Endometrium (tissue), 2 donors: ENCODE data around the gene RPS6KA1.
"Not testable (repeated sequence)": the region's sequence is repeated elsewhere in the genome, so short reads cannot be mapped to it uniquely, and the experiment has no call there.

Experiments
- FAIRE-seq: peaks from 2 replicates; lab custom pipeline; 2012; peaks lifted over from hg19 to GRCh38; lab: Jason Lieb, UNC
- donor health status: control.
- donor health status: control.

Gene RPS6KA1

DNA sequence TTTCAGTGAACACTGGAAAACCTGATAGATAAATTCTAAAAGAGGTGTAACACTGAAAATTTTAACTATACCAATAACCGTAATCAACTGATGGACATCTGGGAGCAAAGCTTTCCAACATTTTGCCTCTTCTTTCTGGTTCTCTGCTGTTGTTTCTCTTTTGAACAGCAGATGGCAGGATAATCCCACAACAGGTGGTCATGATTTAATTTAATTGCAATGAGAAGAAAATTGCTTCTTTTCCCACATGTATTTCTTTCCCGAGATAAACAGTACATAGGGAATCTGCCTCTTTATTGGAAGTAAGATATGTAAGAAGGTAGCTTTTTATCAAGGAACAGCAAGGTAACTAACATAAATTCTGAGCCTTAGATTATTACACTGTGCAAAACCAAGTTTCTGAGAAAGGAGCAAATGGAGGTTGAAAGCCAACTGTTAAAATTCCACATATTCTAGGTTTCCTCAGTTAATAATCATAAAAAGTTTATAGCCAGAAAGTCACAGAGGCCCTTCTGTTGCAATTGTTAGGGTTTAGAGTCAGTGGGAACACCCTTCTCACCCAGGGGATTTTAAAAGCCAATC, 72.9 kb downstream of the RPS6KA1 start:
- FAIRE-seq, result peak; percentile 92

DNA sequence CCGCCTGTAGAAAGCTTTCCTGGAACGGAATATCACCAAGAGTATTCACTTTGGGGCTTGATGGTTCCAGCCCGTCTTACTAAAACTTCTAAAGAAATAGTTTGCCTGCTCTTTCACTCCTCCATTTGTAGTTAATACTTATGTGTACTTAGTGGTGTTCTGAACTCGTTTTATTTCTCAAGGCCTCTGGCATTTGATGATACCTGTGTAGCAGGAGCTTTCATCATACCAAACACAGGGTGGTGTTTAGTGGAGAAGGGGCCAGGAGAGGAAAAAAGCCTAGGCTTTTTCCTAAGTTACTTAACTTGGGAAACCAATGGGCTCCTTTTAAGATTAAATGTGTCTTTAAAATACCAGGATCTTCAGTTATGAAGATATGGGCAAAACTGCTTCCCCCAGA, 74.3 kb downstream of the RPS6KA1 start:
- no peak for FAIRE-seq

DNA sequence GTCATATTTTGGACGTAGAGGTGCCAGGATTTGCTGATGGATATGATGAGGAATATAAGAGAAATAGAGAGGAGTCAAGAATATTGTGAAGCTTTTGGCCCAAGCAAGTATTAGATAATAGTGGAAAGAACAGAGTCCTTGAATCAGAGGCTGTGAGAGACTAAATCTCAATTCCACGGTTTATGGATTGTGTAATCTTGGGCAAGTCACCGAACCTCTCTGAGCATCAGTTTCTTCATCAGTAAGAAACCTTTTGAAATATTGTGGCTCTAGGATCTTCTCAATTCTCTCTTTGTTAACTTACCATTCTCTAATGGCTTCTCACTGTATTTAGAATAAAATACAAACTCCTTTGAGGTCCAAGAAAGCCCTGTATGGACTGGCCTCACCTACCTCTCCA, 77.6 kb downstream of the RPS6KA1 start:
- FAIRE-seq, result no peak

DNA sequence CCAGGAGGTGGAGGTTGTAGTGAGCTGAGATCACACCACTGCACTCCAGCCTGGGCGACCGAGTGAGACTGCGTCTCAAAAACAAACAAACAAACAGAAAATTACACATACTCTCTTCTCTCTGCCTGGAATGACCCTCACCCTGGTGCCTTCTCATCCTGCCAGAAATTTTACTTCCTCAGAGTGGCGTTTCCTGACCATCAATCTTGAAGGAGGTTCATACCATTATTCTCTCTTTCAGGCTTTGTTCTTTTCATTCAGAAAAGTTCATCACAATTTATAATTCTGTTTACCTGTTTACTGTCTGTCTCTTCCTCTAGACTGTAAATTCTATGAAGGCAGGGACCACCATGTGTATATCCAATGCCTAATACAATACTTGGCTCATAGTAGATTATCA, 79.3 kb downstream of the RPS6KA1 start:
- FAIRE-seq, result no peak

DNA sequence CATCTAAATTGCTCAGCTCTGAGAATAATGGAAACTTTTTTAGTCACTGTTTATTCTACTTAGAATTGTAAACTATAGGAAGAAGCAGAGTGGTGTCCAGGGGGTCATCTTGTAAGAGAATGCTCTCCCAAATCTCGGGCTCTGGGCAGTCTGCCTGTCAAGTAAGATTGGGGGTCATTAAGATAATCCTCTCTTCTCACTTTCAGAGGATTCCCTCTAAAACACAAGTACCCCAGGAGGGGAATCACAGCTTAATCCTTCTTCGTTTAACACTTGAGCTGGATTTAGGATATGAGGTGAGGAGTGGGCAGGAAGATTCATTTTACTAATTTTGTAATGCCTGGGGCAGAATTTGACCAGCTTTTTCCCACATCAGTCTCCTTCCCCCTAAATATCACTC, 81.2 kb downstream of the RPS6KA1 start:
- FAIRE-seq, result no peak

DNA sequence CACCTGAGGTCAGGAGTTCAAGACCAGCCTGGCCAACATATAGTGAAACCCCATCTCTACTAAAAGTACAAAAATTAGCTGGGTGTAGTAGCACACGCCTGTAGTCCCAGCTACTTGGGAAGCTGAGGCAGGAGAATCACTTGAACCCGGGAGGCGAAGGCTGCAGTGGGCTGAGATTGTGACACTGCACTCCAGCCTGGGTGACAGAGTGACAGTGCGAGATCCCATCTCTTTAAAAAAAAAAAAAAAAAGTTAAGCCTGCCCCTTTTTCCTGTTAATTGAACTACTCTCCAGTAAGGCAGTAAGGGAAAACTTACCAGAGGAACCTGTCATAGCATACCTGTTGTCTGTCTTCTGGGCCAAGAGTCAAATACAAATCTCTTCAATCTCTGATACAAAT, 83.1 kb downstream of the RPS6KA1 start:
- not testable (repeated sequence) for FAIRE-seq

DNA sequence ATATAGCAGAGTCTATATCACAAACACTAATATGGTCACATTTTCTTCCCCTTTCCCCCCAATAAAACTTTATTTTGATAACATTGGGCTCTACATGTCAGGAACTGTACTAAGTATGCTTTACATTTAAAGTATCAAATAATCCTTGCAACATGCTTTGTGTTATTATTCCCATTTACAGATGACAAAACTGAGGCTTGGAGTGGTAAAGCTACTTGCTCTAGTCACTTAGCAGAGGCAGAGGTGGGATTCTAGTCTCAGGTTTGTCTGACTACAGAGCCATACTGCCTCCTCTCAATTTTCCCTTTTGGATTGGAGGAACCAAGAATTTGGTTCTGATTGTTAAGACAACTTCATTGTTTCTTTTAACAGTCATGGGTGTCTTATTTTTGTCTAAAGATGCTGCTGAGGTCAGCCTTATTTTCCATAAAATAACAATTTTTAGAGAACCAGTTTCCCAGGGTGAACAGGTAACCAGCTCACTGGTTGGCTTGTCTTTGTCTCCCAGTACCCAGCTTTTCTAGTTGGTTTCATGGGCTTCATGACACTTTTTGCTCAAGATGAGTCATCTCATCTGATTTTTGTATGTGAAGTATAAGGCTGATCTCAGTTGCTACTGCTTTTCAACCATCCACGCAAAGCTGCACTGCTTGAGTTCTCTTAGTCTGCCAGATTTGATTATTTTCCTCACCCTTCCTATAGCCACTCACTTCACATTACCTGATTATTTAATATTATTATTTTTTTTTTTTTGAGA, 85.3 kb downstream of the RPS6KA1 start:
- no peak for FAIRE-seq

DNA sequence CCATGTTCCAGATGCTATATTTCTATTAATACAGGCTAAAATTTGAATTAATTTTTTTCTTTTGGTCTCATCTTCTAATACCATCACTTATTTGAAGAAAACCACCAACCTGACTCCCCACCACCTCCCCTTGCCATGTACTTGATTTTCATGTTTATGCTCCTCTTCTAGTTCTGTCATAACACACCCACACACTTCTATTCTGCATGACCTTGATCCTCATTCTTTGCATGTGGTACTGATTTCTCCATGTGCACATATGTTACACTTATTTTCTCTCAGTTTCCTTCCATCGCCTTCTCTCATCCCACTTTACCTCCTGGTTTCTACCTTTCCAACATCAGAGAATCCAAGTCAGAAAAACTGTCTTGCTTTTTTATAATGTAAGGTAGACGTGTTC, 87.3 kb downstream of the RPS6KA1 start:
- no peak for FAIRE-seq

DNA sequence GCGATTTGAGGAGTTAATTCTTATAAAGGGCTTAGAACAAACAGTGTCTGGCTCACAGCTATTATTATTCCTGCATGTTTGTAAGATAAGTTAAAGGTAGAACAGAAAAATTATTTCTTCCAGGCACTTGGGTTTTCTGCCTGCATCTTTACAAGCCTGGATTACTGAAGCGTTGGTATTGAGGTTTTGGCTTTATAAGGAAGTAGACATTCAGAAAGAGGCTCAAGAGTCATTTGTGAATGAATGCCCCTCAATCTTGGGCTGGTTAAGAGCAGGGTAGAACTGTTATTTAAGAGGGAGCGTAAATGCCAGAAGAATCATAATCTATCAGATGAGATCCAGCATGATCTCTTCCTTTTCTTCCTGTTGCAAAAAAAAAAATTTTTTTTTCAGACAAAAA, 89.0 kb downstream of the RPS6KA1 start:
- FAIRE-seq, result no peak
